ENCODE data around the gene TRAIP. TPM values are rescaled to one million over a fixed set of nuclear protein-coding genes. Genes with fewer than 3 reads are reported as not detected.

Gene TRAIP
- total RNA-seq, 4 donors from 2014 or later, result 2.3 to 10.1 (median 4.1) TPM

DNA sequence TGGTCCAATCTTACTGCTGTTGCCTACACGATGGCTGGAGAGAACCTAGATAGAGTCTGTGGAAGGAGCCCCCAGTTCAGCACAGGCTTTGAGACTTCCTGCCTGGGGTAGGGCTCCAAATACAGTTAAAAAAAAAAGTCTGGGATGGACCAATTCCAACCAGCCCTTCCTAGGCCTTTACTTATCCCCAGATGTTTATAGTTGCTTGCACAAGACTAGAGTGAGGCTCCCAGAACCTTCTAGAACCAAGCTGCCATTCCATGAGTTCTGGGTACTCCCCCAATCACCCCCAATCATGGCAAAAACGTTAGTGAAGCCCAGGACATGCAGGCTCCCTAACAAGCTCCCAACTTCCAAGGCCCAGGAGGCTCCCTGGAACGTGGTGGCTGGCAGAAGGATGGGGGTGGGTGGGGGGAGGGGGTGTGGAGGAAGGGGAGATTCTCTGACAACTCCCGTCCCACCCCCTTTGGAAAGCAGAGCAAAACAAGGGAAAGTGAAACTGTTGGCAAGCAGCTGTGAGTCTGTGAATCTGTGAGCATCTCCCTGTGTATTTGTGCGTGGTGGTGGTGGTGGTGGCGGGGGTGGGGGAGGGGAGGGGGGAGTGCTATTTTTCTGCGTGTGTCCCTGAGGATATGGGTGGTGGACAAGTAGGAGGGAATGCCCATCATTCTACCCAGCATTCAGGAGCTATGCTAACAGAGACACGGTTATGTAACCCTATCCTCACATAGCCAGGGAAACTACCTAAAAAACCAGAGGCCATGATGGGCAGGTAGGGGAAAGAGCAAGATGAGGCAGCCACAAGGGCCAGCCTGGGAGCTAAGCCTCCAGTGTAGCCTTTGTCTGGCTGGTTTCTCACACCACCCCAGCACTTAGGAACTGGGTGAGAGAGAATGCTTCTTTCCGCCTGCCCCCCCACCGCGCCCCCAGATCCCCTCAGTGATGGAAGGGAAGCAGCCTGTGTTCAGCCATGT is 45.3 kb upstream of the TRAIP start:
- Histone ChIP-seq H3K9me3 (no peaks in the 10 kb centered on the region), H3K27ac (peak overlapping the region; percentile 84 to 91 (median 88)), H3K4me3 (peak overlapping the region; percentile 28 to 63 (median 50)), H3K36me3 (peaks cover 0 to 21% (median 0%) of the 10 kb centered on the region in 3 donors), H3K4me1 (peaks cover 46 to 83% (median 49%) of the 10 kb centered on the region in 3 donors), H3K27me3 (no peaks in the 10 kb centered on the region)
- DNase-seq, result no peak
- intact Hi-C loops (cut with DNase I), result loop anchor here (5.0 kb wide), 1 partner anchor 99 kb away; the partner anchor contains the start of gene INKA1
- TF ChIP-seq, protein P1, sequence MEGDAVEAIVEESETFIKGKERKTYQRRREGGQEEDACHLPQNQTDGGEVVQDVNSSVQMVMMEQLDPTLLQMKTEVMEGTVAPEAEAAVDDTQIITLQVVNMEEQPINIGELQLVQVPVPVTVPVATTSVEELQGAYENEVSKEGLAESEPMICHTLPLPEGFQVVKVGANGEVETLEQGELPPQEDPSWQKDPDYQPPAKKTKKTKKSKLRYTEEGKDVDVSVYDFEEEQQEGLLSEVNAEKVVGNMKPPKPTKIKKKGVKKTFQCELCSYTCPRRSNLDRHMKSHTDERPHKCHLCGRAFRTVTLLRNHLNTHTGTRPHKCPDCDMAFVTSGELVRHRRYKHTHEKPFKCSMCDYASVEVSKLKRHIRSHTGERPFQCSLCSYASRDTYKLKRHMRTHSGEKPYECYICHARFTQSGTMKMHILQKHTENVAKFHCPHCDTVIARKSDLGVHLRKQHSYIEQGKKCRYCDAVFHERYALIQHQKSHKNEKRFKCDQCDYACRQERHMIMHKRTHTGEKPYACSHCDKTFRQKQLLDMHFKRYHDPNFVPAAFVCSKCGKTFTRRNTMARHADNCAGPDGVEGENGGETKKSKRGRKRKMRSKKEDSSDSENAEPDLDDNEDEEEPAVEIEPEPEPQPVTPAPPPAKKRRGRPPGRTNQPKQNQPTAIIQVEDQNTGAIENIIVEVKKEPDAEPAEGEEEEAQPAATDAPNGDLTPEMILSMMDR (IDR thresholded peaks at IDR 0.05), result no peak
- TF ChIP-seq POLR2A (IDR thresholded peaks at IDR 0.05), result no peak
- 38 to 41% methylated on average over 3 to 5 of the region's 11 CpGs for WGBS, 2 donors

DNA sequence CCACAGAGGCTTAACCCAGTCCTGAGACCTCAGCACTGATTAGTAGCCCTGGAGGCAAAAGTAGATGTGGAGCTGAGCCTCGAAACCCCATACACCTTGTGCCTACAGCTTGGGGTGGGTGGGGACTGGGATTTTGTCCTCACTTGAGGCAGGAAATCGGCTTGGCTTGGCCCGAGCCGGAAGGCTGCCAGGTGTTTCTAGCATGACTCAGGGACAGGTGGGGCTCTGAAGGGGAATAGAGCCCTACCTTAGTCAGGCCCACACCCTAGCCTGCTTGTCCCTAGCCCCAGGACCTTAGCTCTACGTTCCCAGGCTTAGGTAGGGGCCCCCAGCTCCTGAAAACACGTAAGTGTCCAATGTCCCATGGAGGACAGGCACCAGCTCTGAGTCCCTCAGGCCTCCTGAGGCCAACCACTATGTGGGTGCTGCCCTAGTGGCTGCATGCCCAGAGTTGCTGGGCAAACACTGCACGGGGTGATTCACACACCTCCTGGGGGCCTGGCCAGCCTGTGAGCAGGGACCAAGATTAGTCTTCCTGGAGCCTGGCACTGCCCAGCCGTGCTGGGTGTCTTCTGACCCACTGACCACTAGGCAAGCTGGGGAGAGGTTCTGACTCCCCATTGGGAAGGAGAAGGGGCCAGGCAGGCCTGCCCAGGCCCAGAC is 44.3 kb upstream of the TRAIP start:
- Histone ChIP-seq H3K9me3 (no peaks in the 10 kb centered on the region), H3K27me3 (no peaks in the 10 kb centered on the region), H3K4me3 (peak overlapping the region in 3 of 4 donors; percentile 12 to 63 (median 48)), H3K27ac (peak overlapping the region; percentile 84 to 91 (median 88)), H3K36me3 (peaks cover 0 to 31% (median 0%) of the 10 kb centered on the region in 3 donors), H3K4me1 (peaks cover 36 to 73% (median 38%) of the 10 kb centered on the region in 3 donors)
- WGBS, 2 donors, result 18 to 43% methylated on average over 2 of the region's 8 CpGs
- DNase-seq, result no peak
- TF ChIP-seq, protein P1 (IDR thresholded peaks at IDR 0.05), result no peak
- peak in 1 of 4 donors; percentile 41 for TF ChIP-seq POLR2A (IDR thresholded peaks at IDR 0.05)
- intact Hi-C loops (cut with DNase I), result loop anchor here (5.0 kb wide), 1 partner anchor 98 kb away; the partner anchor contains the start of gene INKA1

DNA sequence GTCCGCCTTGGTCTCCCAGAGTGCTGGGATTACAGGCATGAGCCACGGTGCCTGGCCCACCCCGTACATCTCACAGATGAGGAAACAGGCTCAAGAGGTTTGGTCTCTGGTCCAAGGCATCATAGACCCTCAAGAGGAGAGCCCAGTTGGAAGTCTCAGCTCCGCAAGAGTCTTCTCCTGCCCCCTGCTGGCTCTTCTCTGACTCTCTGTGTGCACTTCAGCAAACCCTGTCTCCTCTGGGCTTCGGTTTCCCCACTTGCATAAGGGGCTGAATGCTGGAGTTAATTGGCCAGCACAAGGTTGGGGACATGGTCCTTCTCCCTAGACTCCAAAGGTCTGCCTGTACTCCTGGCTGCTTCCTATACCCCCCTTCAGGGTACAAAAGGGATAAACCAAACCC is 43.5 kb upstream of the TRAIP start:
- TF ChIP-seq, protein P1 (IDR thresholded peaks at IDR 0.05), result peak in 2 of 6 experiments; percentile 17 to 45
- TF ChIP-seq POLR2A (IDR thresholded peaks at IDR 0.05), result no peak
- intact Hi-C loops (cut with DNase I), result loop anchor here (5.0 kb wide), 1 partner anchor 98 kb away; the partner anchor contains the start of gene INKA1
- Histone ChIP-seq H3K36me3 (peaks cover 0 to 39% (median 0%) of the 10 kb centered on the region in 3 donors), H3K9me3 (no peaks in the 10 kb centered on the region), H3K4me3 (peak overlapping the region in 3 of 4 donors; percentile 12 to 63 (median 48)), H3K27me3 (no peaks in the 10 kb centered on the region), H3K4me1 (peaks cover 30 to 65% (median 33%) of the 10 kb centered on the region in 3 donors), H3K27ac (peak overlapping the region; percentile 84 to 91 (median 88))
- DNase-seq, result no peak
- WGBS, 2 donors, result 84 to 85% methylated on average over 3 to 4 of the region's 5 CpGs

DNA sequence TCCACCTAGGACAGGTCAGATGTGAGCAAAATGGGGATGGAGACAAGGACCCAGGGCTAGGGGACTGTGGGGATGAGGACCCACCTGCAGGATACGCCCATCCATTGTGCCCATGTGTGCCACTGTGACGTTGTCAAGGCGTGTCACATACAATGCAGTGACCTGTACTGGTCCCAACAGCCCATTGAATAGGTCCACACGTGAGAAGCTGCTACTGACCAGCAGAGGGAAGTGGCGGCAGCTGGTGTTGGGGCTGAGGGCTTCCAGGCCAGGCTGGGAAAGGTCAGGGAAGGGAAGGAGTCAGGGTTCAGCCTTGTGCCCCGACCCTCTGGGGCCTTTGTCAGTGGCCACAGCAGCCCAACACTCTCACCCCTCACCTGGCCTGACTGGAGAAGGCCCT is 42.6 kb upstream of the TRAIP start:
- H3K27me3 ChIP-seq, result no peaks in the 10 kb centered on the region
- H3K4me1 ChIP-seq, result peaks cover 22 to 57% (median 33%) of the 10 kb centered on the region in 3 donors
- intact Hi-C loops (cut with DNase I), result no loop called here
- no peaks in the 10 kb centered on the region for H3K9me3 ChIP-seq
- WGBS, 2 donors, result 48 to 78% methylated on average over 5 of the region's 6 CpGs
- H3K4me3 ChIP-seq, result no peak overlapping the region
- no peak for TF ChIP-seq POLR2A (IDR thresholded peaks at IDR 0.05)
- TF ChIP-seq, protein P1 (IDR thresholded peaks at IDR 0.05), result no peak
- no peak for DNase-seq
- peak overlapping the region in 1 of 4 donors; percentile 2 for H3K27ac ChIP-seq
- peaks cover 0 to 47% (median 0%) of the 10 kb centered on the region in 3 donors for H3K36me3 ChIP-seq
